Stimulated activated effector memory CD8-positive, alpha-beta T cell treated with anti-CD3 and anti-CD28 coated beads, Interleukin-12 subunit alpha, Interleukin-12 subunit beta, amount 100 ng/mL, for 72 hours (primary cell): Measurements from ENCODE around the gene CNOT3.

Experiments used
- ATAC-seq: fragments of 150-1000 bp; cut with Tn5 transposase; 2 replicates; pipeline ENCODE4 v1.10.0; 2021
- DNase-seq, 2 donors: peaks; one replicate each; pipeline ENCODE4 v3.0.0; 2021 to 2022; ENCODE audit warnings: low spot score in 2 of 2
- H3K27ac Mint-ChIP-seq: one replicate; pipeline ENCODE4 v1.8.0; 2022; ENCODE audit warnings: mild to moderate bottlenecking, mixed read lengths
- H3K36me3 Mint-ChIP-seq: one replicate; pipeline ENCODE4 v1.8.0; 2022; ENCODE audit warnings: mild to moderate bottlenecking, mixed read lengths
- H3K4me1 Mint-ChIP-seq: one replicate; pipeline ENCODE4 v1.8.0; 2022; ENCODE audit warnings: mixed read lengths
- H3K4me3 Mint-ChIP-seq: one replicate; pipeline ENCODE4 v1.8.0; 2022; ENCODE audit warnings: mild to moderate bottlenecking, mixed read lengths
- H3K9me3 Mint-ChIP-seq: one replicate; pipeline ENCODE4 v1.8.0; 2022; ENCODE audit warnings: mixed read lengths

The CNOT3 gene

DNA sequence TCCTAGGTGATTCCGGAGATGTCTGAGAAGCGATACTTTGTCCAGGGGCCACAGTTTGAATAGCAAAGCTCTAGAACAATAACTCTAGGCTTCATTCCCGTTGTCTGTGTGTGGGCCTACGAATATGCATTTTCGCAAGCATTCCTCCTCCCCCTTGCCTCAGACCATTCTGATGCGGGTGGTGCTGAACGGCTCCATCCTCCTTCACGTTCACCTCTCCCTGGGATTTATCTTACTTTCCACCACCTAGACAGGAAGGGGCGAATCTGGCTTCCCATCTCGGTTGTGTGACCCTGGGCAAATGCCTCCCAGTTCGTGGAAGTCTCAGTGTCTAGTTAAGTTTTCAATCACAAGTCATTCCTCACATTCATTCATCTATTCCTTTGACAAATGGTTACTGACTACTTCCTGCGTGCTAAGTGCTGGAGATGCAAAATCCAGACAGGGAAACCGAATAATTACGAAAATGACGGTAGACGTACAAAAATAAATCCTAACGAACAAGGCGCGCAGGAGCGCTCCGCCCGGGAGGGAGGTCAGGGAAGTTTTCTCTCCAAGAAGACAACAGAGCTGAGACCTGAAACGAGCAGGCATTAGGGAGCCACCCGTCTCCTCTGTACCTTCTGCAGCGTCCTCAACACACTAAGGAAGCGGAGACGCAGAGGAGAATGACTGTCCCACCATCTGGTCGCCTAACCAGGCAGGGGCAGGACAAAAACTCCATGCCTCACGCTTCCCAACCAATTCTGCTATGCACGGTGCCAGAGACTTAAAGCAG, 1.3 kb upstream of the CNOT3 start:
- Mint-ChIP-seq H3K9me3 (no peaks in the 10 kb centered on the region), H3K4me3 (peak overlapping the region; percentile 98), H3K27ac (peak overlapping the region; percentile 99), H3K4me1 (peaks cover 43% of the 10 kb centered on the region), H3K36me3 (peaks cover 33% of the 10 kb centered on the region)
- ATAC-seq (no peak), DNase-seq (no peak)

DNA sequence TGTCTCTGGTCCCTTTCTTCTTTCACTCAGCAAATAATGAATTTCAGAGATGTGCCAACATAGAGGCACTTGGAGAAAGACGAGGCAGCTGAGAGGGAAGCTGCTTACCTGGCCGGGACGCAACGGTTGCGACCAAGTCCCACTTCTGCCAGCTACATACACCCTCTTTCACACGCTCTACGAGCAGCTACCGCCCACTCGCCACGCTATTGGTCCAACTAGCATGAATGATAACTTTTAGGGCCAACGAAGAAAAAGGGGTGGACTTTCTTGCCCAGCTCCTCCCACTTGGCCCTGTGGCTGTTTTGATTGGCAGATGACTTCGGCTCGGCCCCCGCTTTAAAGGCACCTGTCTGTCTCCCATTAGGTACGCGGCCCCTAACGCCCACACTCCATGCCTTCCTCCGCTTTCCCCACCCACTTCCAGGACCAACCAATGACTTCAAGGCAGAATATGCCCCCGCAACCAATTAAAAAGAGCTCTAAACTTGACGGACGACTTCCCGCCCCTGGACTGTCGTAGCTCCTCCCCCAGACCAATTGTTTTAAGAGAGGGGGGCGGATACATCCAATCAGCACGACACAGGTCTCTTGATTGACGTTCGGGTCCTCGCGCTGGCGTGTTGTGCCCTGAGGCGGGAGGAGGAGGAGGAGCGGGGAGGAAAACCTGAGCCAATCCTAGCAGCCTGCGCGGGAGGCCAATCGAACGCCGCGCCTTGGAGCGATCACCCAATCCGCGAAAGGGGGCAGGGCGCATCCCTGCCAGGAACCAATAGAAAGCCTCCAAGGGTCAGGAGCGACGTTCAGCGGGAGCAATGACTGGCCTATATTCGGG, 481 bp upstream of the CNOT3 start:
- H3K27ac Mint-ChIP-seq: peak overlapping the region; percentile 99
- H3K36me3 Mint-ChIP-seq: peaks cover 34% of the 10 kb centered on the region
- H3K9me3 Mint-ChIP-seq: no peaks in the 10 kb centered on the region
- H3K4me3 Mint-ChIP-seq: peak overlapping the region; percentile 98
- peak; percentile 89 for ATAC-seq
- DNase-seq: peak; percentile 92 to 98
- H3K4me1 Mint-ChIP-seq: peaks cover 49% of the 10 kb centered on the region

- Mint-ChIP-seq H3K4me3 (peak overlapping the region; percentile 98), H3K9me3 (no peaks in the 10 kb centered on the region), H3K36me3 (peaks cover 50% of the 10 kb centered on the region), H3K27ac (peak overlapping the region; percentile 99), H3K4me1 (peaks cover 57% of the 10 kb centered on the region)
- DNase-seq (peak; percentile 17 to 69), ATAC-seq (no peak)
Measured at GRCh38 chr19:54138489-54139256, 1.1 kb downstream of the CNOT3 start.

DNA sequence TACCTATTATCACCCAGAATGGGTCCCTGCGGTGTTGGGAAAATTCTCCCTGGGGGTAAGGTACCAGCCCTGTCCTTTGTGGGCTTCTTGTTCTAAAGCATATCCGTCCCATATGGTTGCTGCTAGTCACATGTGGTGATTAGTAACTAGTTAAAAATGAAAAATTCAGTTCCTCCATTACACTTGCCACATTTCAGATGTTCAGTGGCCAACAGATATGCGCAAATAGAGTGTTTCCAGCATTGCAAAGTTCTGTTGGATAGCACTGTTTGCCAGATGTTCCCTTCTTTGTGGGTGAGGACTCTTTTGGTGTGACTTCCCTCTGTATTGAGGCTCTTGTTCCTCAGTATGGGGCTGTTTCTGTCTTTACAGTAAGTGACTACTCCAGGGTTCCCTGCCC, 3.8 kb downstream of the CNOT3 start:
- Mint-ChIP-seq H3K27ac (peak overlapping the region; percentile 99), H3K9me3 (no peaks in the 10 kb centered on the region), H3K4me3 (no peak overlapping the region), H3K36me3 (peaks cover 77% of the 10 kb centered on the region), H3K4me1 (peaks cover 59% of the 10 kb centered on the region)
- ATAC-seq: no peak
- no peak for DNase-seq

DNA sequence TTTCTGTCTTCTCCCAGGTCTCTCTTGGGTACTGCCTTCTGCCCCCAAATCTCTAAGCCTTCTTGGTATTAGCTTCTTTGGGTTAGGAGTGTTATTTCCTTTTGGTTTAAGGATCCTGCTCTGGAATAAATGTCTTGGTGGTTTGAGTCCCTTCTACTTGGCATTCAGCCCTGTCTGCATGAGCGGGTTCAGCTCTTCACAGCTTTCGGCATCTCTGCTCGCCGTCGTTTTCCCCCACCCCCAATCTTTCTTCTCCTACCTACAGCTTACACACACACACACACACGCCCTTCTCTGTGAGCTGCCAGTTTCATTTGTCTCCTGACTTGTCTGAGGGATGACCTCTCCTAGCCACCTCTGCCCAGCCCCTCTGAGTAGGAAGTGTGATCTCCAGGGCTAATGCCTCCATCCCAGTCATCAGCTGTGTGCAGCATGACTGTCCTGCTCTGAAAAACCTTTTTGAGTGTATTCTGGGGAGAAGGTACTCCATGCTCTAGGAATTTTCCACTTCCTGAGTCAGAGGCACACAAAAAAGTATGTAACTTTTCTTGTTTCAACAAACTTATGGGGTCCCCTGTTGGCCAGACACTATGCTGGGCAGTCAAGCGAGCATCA, 4.7 kb downstream of the CNOT3 start:
- H3K4me3 Mint-ChIP-seq: no peak overlapping the region
- H3K36me3 Mint-ChIP-seq: peaks cover 81% of the 10 kb centered on the region
- no peaks in the 10 kb centered on the region for H3K9me3 Mint-ChIP-seq
- DNase-seq: no peak
- H3K4me1 Mint-ChIP-seq: peaks cover 54% of the 10 kb centered on the region
- peak overlapping the region; percentile 75 for H3K27ac Mint-ChIP-seq
- no peak for ATAC-seq

DNA sequence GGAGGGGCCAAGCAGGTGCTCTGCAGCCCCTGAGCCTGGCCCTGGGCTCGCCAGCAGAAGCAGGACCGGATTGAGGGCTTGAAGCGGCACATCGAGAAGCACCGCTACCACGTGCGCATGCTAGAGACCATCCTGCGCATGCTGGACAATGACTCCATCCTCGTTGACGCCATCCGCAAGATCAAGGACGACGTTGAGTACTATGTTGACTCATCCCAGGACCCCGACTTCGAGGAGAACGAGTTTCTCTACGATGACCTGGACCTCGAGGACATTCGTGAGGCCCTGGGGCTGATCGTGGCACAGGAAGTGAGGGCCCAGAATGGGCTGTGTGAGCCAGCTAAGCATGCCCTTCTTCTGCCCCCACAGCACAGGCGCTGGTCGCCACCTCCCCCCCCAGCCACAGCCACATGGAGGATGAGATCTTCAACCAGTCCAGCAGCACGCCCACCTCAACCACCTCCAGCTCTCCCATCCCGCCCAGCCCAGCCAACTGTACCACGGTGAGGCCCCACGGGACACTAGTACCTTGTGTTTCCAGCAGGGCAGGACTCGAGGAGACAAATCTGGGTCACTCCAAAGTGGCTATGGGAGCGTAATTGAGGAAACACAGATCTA, 8.1 kb downstream of the CNOT3 start:
- ATAC-seq (no peak), DNase-seq (no peak)
- H3K4me1 Mint-ChIP-seq: peaks cover 39% of the 10 kb centered on the region
- H3K9me3 Mint-ChIP-seq: no peaks in the 10 kb centered on the region
- no peak overlapping the region for H3K27ac Mint-ChIP-seq
- no peak overlapping the region for H3K4me3 Mint-ChIP-seq
- peaks cover 92% of the 10 kb centered on the region for H3K36me3 Mint-ChIP-seq

DNA sequence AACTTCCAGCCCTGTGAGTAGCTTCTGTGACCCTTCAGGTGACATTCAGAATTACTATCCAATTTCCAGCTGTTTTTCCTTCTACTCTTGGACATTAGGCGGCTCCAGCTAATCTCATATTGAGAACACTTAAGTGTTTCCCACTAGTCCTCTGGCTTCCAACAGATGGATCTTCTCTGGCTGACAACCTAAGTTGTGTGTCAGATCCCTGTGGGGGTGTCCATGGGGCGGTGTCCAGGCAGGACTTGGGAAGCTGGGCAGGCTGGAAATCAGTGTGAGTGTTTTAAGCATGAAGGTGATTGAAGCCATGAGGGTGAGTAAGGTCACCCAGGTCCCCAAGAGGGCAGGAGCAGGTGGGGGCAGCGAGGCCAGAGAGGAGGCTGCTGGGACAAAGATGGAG, 10.1 kb downstream of the CNOT3 start:
- Mint-ChIP-seq H3K36me3 (peaks cover 97% of the 10 kb centered on the region), H3K4me1 (peaks cover 27% of the 10 kb centered on the region), H3K9me3 (no peaks in the 10 kb centered on the region), H3K27ac (no peak overlapping the region), H3K4me3 (no peak overlapping the region)
- ATAC-seq (no peak), DNase-seq (no peak)

DNA sequence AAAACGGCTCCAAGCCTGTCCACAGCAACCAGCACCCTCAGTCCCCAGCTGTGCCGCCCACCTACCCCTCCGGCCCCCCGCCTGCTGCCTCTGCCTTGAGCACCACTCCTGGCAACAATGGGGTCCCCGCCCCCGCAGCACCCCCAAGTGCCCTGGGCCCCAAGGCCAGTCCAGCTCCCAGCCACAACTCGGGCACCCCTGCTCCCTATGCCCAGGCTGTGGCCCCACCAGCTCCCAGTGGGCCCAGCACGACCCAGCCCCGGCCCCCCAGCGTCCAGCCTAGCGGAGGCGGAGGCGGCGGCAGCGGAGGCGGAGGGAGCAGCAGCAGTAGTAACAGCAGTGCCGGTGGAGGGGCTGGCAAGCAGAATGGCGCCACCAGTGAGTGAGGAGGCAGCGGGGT, 10.6 kb downstream of the CNOT3 start:
- no peak overlapping the region for H3K4me3 Mint-ChIP-seq
- H3K9me3 Mint-ChIP-seq: no peaks in the 10 kb centered on the region
- ATAC-seq (no peak), DNase-seq (no peak)
- H3K4me1 Mint-ChIP-seq: peaks cover 29% of the 10 kb centered on the region
- peaks cover 97% of the 10 kb centered on the region for H3K36me3 Mint-ChIP-seq
- H3K27ac Mint-ChIP-seq: no peak overlapping the region

DNA sequence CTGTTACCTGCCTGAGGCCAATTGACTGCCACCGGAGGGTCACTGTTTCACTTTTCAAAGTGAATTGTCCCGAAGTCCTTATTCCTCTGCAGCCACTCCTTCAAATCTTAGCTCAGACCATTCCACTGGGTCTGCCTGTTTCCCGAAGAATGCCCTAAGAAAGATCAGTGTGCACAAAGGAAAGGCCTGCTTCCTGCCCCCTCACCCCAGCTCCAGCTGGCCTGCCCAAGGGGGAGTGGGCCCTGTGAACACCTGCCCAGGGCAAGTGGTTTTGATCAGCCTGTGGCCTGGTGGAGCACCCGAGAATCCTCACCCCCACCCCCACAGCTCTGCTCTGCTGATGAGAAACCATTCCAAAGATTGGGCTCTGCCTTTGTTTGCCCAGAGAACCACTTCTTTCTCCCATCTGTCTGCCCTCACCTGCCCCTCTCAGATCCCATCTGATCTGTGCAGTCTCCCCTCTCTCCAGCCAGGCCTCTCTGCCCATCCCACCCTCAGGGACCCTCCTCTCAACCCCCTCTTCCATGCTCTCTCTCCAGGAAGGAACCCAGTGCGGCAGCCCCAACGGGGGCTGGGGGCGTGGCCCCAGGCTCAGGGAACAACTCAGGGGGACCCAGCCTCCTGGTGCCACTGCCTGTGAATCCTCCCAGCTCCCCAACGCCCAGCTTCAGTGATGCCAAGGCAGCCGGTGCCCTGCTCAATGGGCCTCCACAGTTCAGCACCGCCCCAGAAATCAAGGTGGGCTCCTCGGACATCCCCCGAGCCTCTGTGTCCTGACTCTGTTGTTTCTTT, 11.7 kb downstream of the CNOT3 start:
- Mint-ChIP-seq H3K9me3 (no peaks in the 10 kb centered on the region), H3K27ac (peak overlapping the region; percentile 89), H3K36me3 (peaks cover 97% of the 10 kb centered on the region), H3K4me3 (no peak overlapping the region), H3K4me1 (peaks cover 29% of the 10 kb centered on the region)
- ATAC-seq: no peak
- no peak for DNase-seq

GRCh38 chr19:54151362-54152035, 13.9 kb downstream of the CNOT3 start:
- Mint-ChIP-seq H3K4me1 (peaks cover 30% of the 10 kb centered on the region), H3K27ac (no peak overlapping the region), H3K36me3 (peaks cover 97% of the 10 kb centered on the region), H3K4me3 (no peak overlapping the region), H3K9me3 (no peaks in the 10 kb centered on the region)
- DNase-seq (no peak), ATAC-seq (no peak)

GRCh38 chr19:54152267-54152666, 14.7 kb downstream of the CNOT3 start:
- Mint-ChIP-seq H3K4me3 (no peak overlapping the region), H3K36me3 (peaks cover 97% of the 10 kb centered on the region), H3K4me1 (peaks cover 36% of the 10 kb centered on the region), H3K27ac (no peak overlapping the region), H3K9me3 (no peaks in the 10 kb centered on the region)
- ATAC-seq: no peak
- DNase-seq: no peak

DNA sequence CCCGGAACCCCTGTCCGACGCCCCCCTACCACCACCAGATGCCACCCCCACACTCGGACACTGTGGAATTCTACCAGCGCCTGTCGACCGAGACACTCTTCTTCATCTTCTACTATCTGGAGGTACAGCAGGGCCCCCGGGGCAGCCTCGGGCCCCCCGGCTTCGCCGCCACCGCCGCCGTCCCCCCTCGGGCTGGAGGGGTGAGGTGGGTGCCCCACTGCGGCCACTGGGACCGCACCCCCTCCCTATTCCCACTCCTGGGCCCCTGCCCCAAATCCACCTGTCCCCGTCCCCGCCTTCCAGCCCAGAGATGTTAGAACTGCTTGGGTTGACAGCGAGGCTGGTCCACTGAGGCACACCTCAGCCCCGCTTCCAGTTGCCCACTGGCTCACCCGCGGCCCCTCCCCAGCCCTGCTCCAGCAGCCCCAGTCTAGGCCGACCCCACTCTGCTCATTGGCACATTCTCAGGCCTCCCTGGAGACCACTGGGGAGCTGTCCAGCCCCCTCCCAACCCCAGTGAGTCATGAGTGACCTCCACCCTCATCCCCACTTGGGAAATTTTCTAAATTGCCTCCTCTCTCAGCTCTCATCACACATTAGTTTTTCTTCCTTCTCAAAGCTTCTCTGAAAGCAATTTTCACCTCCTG, 15.4 kb downstream of the CNOT3 start:
- Mint-ChIP-seq H3K4me3 (no peak overlapping the region), H3K36me3 (peaks cover 97% of the 10 kb centered on the region), H3K27ac (no peak overlapping the region), H3K9me3 (no peaks in the 10 kb centered on the region), H3K4me1 (peaks cover 38% of the 10 kb centered on the region)
- ATAC-seq (no peak), DNase-seq (no peak)

- ATAC-seq: no peak
- Mint-ChIP-seq H3K9me3 (no peaks in the 10 kb centered on the region), H3K36me3 (peaks cover 100% of the 10 kb centered on the region), H3K4me3 (no peak overlapping the region), H3K27ac (no peak overlapping the region), H3K4me1 (peaks cover 46% of the 10 kb centered on the region)
- no peak for DNase-seq
Measured at GRCh38 chr19:54153731-54154326, 16.3 kb downstream of the CNOT3 start.
